Left lung (tissue), 10 donors: ENCODE measurements around the gene MCC. TPM values are rescaled to one million over a fixed set of nuclear protein-coding genes. Genes with fewer than 3 reads are reported as not detected.

Experiments used
- ATAC-seq: fragments of 200-7000 bp; cut with Tn5 transposase; one replicate; pipeline ENCODE4 v1.9.1; 2020; ENCODE audit warnings: moderate library complexity
- DNase-seq, 4 donors: peaks; one replicate each; pipeline ENCODE4 v3.0.0-alpha.2; 2013 to 2020
- H3K27ac ChIP-seq, 2 donors: fragments of 200-600 bp; sonication (generic) in 1 of 2; one replicate each; pipeline versions ENCODE4 v1.5.0 to v1.8.0; 2020 to 2021
- H3K27me3 ChIP-seq, 2 donors: fragments of 200-600 bp; sonication (generic) in 1 of 2; one replicate each; pipeline versions ENCODE4 v1.5.0 to v1.8.0; 2020 to 2021
- H3K36me3 ChIP-seq, 2 donors: fragments of 200-600 bp; sonication (generic) in 1 of 2; one replicate each; pipeline versions ENCODE4 v1.5.0 to v1.8.0; 2020 to 2021
- H3K4me1 ChIP-seq, 2 donors: fragments of 200-600 bp; one replicate each; pipeline ENCODE4 v1.8.0; 2021
- H3K4me3 ChIP-seq, 2 donors: fragments of 200-600 bp; sonication (generic) in 1 of 2; one replicate each; pipeline versions ENCODE4 v1.5.0 to v1.8.0; 2020 to 2021; ENCODE audit warnings: mild to moderate bottlenecking in 1 of 2
- H3K9me3 ChIP-seq, 2 donors: fragments of 200-600 bp; sonication (generic) in 1 of 2; one replicate each; pipeline versions ENCODE4 v1.5.0 to v1.8.0; 2020 to 2021
- CTCF ChIP-seq, 2 donors: fragments of 200-600 bp; sonication (generic) in 1 of 2; IDR thresholded peaks; one replicate each; pipeline versions ENCODE4 v1.5.0 to v1.8.0; 2021; ENCODE audit warnings: antibody characterized with exemption in 2 of 2
- intact Hi-C, 2 donors: fragments of 100-400 bp; cut with DNase I; formaldehyde crosslinking; loops; one replicate each; pipeline versions ENCODE4 v1.11.2 to v1.14.2; 2022
- polyA plus RNA-seq, 6 donors: library from polyadenylated mRNA; unstranded; fragments of 120-200 nt; gene quantifications; one replicate each; pipeline ENCODE4 v1.2.1, GENCODE V29; 2013; ENCODE audit not compliant: insufficient read length in 6 of 6
- total RNA-seq, 2 donors: library from RNA; stranded (reverse); fragmentation: NEBNext Ultra II Directional; extraction: Animal tissue kit (Norgen Biotek cat#: 25700); gene quantifications; one replicate each; pipeline ENCODE4 v1.2.1, GENCODE V29; 2021
- donor health status: DM: no; HTN: yes; CAD: no.
- donor health status: DM: no; HTN: no; CAD: no.

The MCC gene
- total and polyA plus RNA-seq, 8 donors, result 12.5 to 18.4 (median 16.1) TPM

- TF ChIP-seq CTCF (IDR thresholded peaks at IDR 0.05), result no peak
- DNase-seq (no peak), ATAC-seq (no peak)
- no peak overlapping the region for H3K27ac ChIP-seq
- H3K4me1 ChIP-seq, result no peaks in the 10 kb centered on the region
- no peaks in the 10 kb centered on the region for H3K27me3 ChIP-seq
- no peaks in the 10 kb centered on the region for H3K9me3 ChIP-seq
- intact Hi-C loops, result no loop called here
- H3K4me3 ChIP-seq, result no peak overlapping the region
- H3K36me3 ChIP-seq, result no peaks in the 10 kb centered on the region
Observed at GRCh38 chr5:113125371-113125770, 362.9 kb downstream of the MCC start.

- Histone ChIP-seq H3K36me3 (no peaks in the 10 kb centered on the region), H3K4me1 (no peaks in the 10 kb centered on the region), H3K9me3 (no peaks in the 10 kb centered on the region), H3K27me3 (no peaks in the 10 kb centered on the region), H3K4me3 (no peak overlapping the region), H3K27ac (no peak overlapping the region)
- no peak for DNase-seq
- intact Hi-C loops, result no loop called here
- TF ChIP-seq CTCF (IDR thresholded peaks at IDR 0.05), result no peak
- no peak for ATAC-seq
Observed at GRCh38 chr5:113124914-113125313, 363.3 kb downstream of the MCC start.

GRCh38 chr5:113124265-113124664 is 364.0 kb downstream of the MCC start:
- Histone ChIP-seq H3K4me1 (peaks cover 0 to under 1% of the 10 kb centered on the region in 2 donors), H3K27me3 (no peaks in the 10 kb centered on the region), H3K27ac (no peak overlapping the region), H3K36me3 (no peaks in the 10 kb centered on the region), H3K9me3 (no peaks in the 10 kb centered on the region), H3K4me3 (no peak overlapping the region)
- intact Hi-C loops, result no loop called here
- TF ChIP-seq CTCF (IDR thresholded peaks at IDR 0.05), result no peak
- ATAC-seq, result no peak
- DNase-seq, result no peak

- intact Hi-C loops, result no loop called here
- DNase-seq (no peak), ATAC-seq (no peak)
- Histone ChIP-seq H3K9me3 (no peaks in the 10 kb centered on the region), H3K27ac (no peak overlapping the region), H3K36me3 (no peaks in the 10 kb centered on the region), H3K4me3 (no peak overlapping the region), H3K27me3 (no peaks in the 10 kb centered on the region), H3K4me1 (peaks cover 0 to 4% of the 10 kb centered on the region in 2 donors)
- no peak for TF ChIP-seq CTCF (IDR thresholded peaks at IDR 0.05)
Observed at GRCh38 chr5:113123618-113124017, 364.6 kb downstream of the MCC start.

- DNase-seq (no peak), ATAC-seq (peak; percentile 16)
- Histone ChIP-seq H3K4me3 (no peak overlapping the region), H3K9me3 (no peaks in the 10 kb centered on the region), H3K27me3 (no peaks in the 10 kb centered on the region), H3K36me3 (no peaks in the 10 kb centered on the region), H3K4me1 (peaks cover 0 to 8% of the 10 kb centered on the region in 2 donors), H3K27ac (no peak overlapping the region)
- intact Hi-C loops, result no loop called here
- TF ChIP-seq CTCF (IDR thresholded peaks at IDR 0.05), result no peak
Observed at GRCh38 chr5:113122053-113122452, 366.2 kb downstream of the MCC start.
